HCT116 (cell line): ENCODE data around the gene NAA35. TPM values are rescaled to one million over a fixed set of nuclear protein-coding genes. Genes with fewer than 3 reads are reported as not detected.

ENCODE experiments used
- ATAC-seq: fragments of 200-7000 bp; cut with Tn5 transposase; 2 replicates; pipeline ENCODE4 v1.9.1; 2020; ENCODE audit warnings: mild to moderate bottlenecking, moderate library complexity
- BruUV-seq: library from RNA; stranded (reverse); fragments of 400-500 nt; replicated peaks from 2 replicates; lab custom pipeline; 2021; lab: Mats Ljungman, UMichigan
- CTCF ChIA-PET: fragments of 300-600 bp; sonication (Branson Sonifier 250); formaldehyde crosslinking; loops from one replicate; lab custom pipeline; 2021; ENCODE audit warnings: antibody characterized with exemption; lab: Charles Lee
- POLR2A ChIA-PET: fragments of 300-600, 350-600 bp; sonication (Branson Sonifier 250); formaldehyde crosslinking; loops from one replicate; lab custom pipeline; 2021; ENCODE audit warnings: antibody characterized with exemption; lab: Charles Lee
- RAD21 ChIA-PET, 2 experiments: fragments of 300-600 bp; sonication (Branson Sonifier 250); formaldehyde crosslinking; loops; one replicate each; lab custom pipeline; 2023; ENCODE audit warnings: low total read pairs in 2 of 2; ENCODE audit not compliant: uncharacterized antibody in 2 of 2, unreplicated experiment in 2 of 2, low non-redundant PET in 1 of 2; lab: Charles Lee
- DNase-seq: peaks from one replicate; pipeline ENCODE4 v3.0.0-alpha.2; 2010; ENCODE audit warnings: low read depth, low spot score
- H2AFZ ChIP-seq: fragments of 200-600 bp; shearing (Covaris generic), sonication (generic); 2 replicates; pipeline ENCODE4 v1.6.1; 2017; ENCODE audit warnings: low read depth, mixed run types, mixed read lengths, antibody characterized with exemption, low read length; ENCODE audit not compliant: poor library complexity, severe bottlenecking
- H3K27ac ChIP-seq: 2 replicates; pipeline ENCODE4 v1.5.1; 2012; ENCODE audit warnings: low read depth, low read length
- H3K27me3 ChIP-seq: fragments of 200-600 bp; sonication (generic); 2 replicates; pipeline ENCODE4 v1.6.1; 2016; ENCODE audit warnings: mixed run types, low read length, mixed read lengths; ENCODE audit not compliant: insufficient read depth
- H3K36me3 ChIP-seq, 2 experiments: fragments of 200-500 bp in 1 of 2; fragments of 200-600 bp in 1 of 2; sonication (Bioruptor generic) in 1 of 2; sonication (generic) in 1 of 2; 2 replicates each; pipeline versions ENCODE4 v1.5.1 to v1.6.1; 2014 to 2016; ENCODE audit warnings: low read length in 2 of 2, inconsistent platforms in 1 of 2, mixed read lengths in 1 of 2, mixed run types in 1 of 2; ENCODE audit not compliant: insufficient read depth in 2 of 2, control insufficient read depth in 1 of 2
- H3K4me1 ChIP-seq, 2 experiments: fragments of 200-600 bp in 1 of 2; sonication (generic) in 1 of 2; 2 replicates each; pipeline versions ENCODE4 v1.5.1 to v1.6.1; 2012 to 2017; ENCODE audit warnings: low read length in 2 of 2, inconsistent platforms in 1 of 2, mild to moderate bottlenecking in 1 of 2, mixed read lengths in 1 of 2, mixed run types in 1 of 2, moderate library complexity in 1 of 2; ENCODE audit not compliant: insufficient read depth in 2 of 2, control insufficient read depth in 1 of 2
- H3K4me2 ChIP-seq: fragments of 200-600 bp; sonication (generic); 2 replicates; pipeline ENCODE4 v1.6.1; 2017; ENCODE audit warnings: mixed run types, low read length, mixed read lengths
- H3K4me3 ChIP-seq, 2 experiments: fragments of 200-600 bp in 1 of 2; sonication (generic) in 1 of 2; replicated peaks in 1 of 2; 2 replicates each; pipeline ENCODE4 v1.5.1; 2011 to 2016; ENCODE audit warnings: low read length in 2 of 2, control low read depth in 1 of 2, low read depth in 1 of 2, mild to moderate bottlenecking in 1 of 2, mixed read lengths in 1 of 2, mixed run types in 1 of 2
- H3K79me2 ChIP-seq: fragments of 200-600 bp; sonication (generic); 2 replicates; pipeline ENCODE4 v1.6.1; 2017; ENCODE audit warnings: mild to moderate bottlenecking, mixed run types, low read length, moderate library complexity, mixed read lengths; ENCODE audit not compliant: insufficient read depth
- H3K9ac ChIP-seq: fragments of 200-600 bp; sonication (generic); 2 replicates; pipeline ENCODE4 v1.6.1; 2016; ENCODE audit warnings: low read length, mixed read lengths
- H3K9me2 ChIP-seq: fragments of 200-600 bp; sonication (generic), shearing (Covaris generic); 2 replicates; pipeline ENCODE4 v1.6.1; 2017; ENCODE audit warnings: mixed run types, mild to moderate bottlenecking, moderate library complexity; ENCODE audit not compliant: insufficient read depth
- H3K9me3 ChIP-seq, 2 experiments: fragments of 200-500 bp in 1 of 2; fragments of 200-600 bp in 1 of 2; sonication (Bioruptor generic) in 1 of 2; sonication (generic) in 1 of 2; 2 replicates each; pipeline ENCODE4 v1.6.1; 2014 to 2017; ENCODE audit warnings: low read length in 2 of 2, mixed read lengths in 2 of 2, inconsistent platforms in 1 of 2, low read depth in 1 of 2, mild to moderate bottlenecking in 1 of 2, mixed run types in 1 of 2, moderate library complexity in 1 of 2; ENCODE audit not compliant: control insufficient read depth in 1 of 2, insufficient read depth in 1 of 2
- H4K20me1 ChIP-seq: fragments of 200-600 bp; sonication (generic), shearing (Covaris generic); 2 replicates; pipeline ENCODE4 v1.6.1; 2017; ENCODE audit warnings: mixed run types, mild to moderate bottlenecking, moderate library complexity; ENCODE audit not compliant: insufficient read depth
- CBX3 ChIP-seq: IDR thresholded peaks from 2 replicates; pipeline ENCODE4 v1.6.1; 2012; ENCODE audit warnings: low read depth
- CEBPB ChIP-seq: IDR thresholded peaks from 2 replicates; pipeline ENCODE4 v1.6.1; 2012; ENCODE audit warnings: low read depth
- EZH2 ChIP-seq: fragments of 200-600 bp; sonication (generic); IDR thresholded peaks from 2 replicates; pipeline ENCODE4 v1.6.1; 2017; ENCODE audit warnings: antibody characterized with exemption, mixed run types
- EZH2phosphoT487 ChIP-seq: fragments of 200-600 bp; IDR thresholded peaks from 2 replicates; pipeline ENCODE4 v1.6.1; 2018; ENCODE audit warnings: antibody characterized with exemption, borderline replicate concordance
- POLR2A ChIP-seq: IDR thresholded peaks from 2 replicates; pipeline ENCODE4 v1.7.0; 2011; ENCODE audit warnings: borderline replicate concordance; ENCODE audit not compliant: insufficient read depth, insufficient read length; ENCODE audit errors: extremely low read depth
- SIN3A ChIP-seq: IDR thresholded peaks from 2 replicates; pipeline ENCODE4 v1.6.1; 2012; ENCODE audit warnings: low read depth
- SP1 ChIP-seq: IDR thresholded peaks from 2 replicates; pipeline ENCODE4 v1.6.1; 2012; ENCODE audit warnings: low read depth
- SRF ChIP-seq: IDR thresholded peaks from 2 replicates; pipeline ENCODE4 v1.6.1; 2012; ENCODE audit warnings: low read depth
- TCF7L2 ChIP-seq: IDR thresholded peaks from 2 replicates; pipeline ENCODE4 v1.7.0; 2011; ENCODE audit warnings: borderline replicate concordance, inconsistent platforms; ENCODE audit not compliant: insufficient read depth, insufficient read length; ENCODE audit errors: extremely low read depth
- ZNF274 ChIP-seq: fragments of 200-500 bp; sonication (Bioruptor generic); IDR thresholded peaks from 2 replicates; pipeline ENCODE4 v1.6.1; 2014; ENCODE audit warnings: mild to moderate bottlenecking, low read depth, low read length, inconsistent platforms
- intact Hi-C: fragments of 100-400 bp; cut with micrococcal nuclease; formaldehyde crosslinking; loops from 2 replicates; pipeline ENCODE4 v1.10.0; 2022
- total RNA-seq: library from RNA; stranded (reverse); gene quantifications from one replicate; pipeline ENCODE4 v1.2.1, GENCODE V29; 2021; ENCODE audit not compliant: unreplicated experiment
- TF ChIP-seq, protein P1 (sequence below), 3 experiments: fragments of 200-600 bp in 1 of 3; sonication (generic) in 1 of 3; IDR thresholded peaks in 2 of 3; conservative IDR thresholded peaks in 1 of 3; 2 replicates each; pipeline ENCODE4 v1.5.1; 2012 to 2017; ENCODE audit warnings: low read depth in 2 of 3, low read length in 2 of 3, antibody characterized with exemption in 1 of 3, borderline replicate concordance in 1 of 3, control low read depth in 1 of 3, mild to moderate bottlenecking in 1 of 3, mixed read lengths in 1 of 3, mixed run types in 1 of 3, moderate library complexity in 1 of 3; ENCODE audit not compliant: insufficient read depth in 1 of 3
- TF ChIP-seq, protein P2 (sequence below): IDR thresholded peaks from 2 replicates; pipeline ENCODE4 v1.6.1; 2012

The NAA35 gene
- total RNA-seq, 1 experiment from 2014 or later: 37.0 TPM

DNA sequence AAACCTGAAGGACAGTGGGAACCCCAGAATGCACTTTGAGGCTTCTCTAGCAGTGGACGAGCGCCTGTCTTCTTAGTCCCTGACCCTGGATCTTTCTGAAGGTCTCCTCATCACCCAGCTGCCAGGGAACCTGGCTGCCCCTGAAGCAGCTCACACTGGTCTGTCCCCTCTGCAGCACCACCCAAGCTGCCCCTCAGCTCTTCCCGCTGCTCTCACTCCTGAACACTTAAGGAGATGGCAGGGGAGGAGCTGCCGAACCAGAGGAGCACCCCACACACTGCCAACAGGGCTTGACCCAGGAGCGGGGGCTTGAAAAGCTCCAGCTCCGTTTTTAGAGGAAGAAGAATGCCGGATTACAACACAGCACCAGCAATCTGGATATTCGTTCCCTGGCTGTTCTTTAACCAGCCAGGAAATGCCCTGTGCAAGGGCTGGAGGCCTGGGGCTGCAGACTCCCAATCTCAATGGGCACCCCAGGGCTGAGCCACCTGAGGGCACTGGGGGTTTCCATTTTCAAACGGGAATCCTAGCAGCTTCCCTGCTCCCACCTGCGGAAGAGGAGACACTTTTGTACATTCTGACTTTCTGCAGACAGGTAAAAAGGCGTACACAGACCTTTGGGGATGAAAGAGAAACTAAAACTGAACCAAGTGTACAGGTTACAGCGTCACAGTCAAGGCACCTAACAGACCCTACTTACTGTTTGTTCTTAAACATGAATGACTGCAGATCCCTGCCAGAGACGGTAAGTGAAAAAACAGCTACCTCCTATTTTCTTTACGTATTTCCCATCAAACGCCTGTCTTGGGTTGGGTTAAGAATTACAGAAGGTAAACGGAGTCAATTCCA lies 122.1 kb downstream of the NAA35 start (continued):
- TF ChIP-seq SIN3A: no peak

DNA sequence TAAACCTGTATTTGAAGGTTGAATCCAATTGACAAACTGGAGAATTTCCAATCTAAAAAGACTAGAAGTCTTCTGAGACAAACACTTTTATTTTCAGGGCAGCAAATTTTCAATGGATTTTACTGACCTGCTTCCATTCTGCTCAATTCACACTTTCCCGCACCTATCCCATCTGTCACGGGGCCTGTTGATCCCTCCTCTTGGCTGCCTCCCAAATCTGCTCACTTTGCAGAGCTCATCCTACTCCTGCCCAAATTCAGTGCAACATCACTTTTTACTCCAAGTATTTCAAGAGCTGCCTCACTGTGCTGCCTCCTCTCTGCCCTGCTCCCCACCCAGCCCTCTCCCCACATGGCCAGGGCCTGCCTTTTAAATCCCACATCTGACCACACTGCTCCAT lies 123.3 kb downstream of the NAA35 start:
- DNase-seq (no peak), ATAC-seq (no peak)
- ChIA-PET RAD21 (no interaction called here), CTCF (no interaction called here), POLR2A (no interaction called here)
- Histone ChIP-seq H3K9ac (no peak overlapping the region), H4K20me1 (no peaks in the 10 kb centered on the region), H3K4me1 (no peaks in the 10 kb centered on the region), H3K27ac (no peak overlapping the region), H2AFZ (no peak overlapping the region), H3K4me2 (no peak overlapping the region), H3K79me2 (peaks cover 6% of the 10 kb centered on the region; the same call in 1 of the 2 replicates), H3K27me3 (no peaks in the 10 kb centered on the region), H3K4me3 (no peak overlapping the region), H3K9me2 (no peaks in the 10 kb centered on the region), H3K36me3 (no peaks in the 10 kb centered on the region), H3K9me3 (no peaks in the 10 kb centered on the region)
- no TSS peak for BruUV-seq
- intact Hi-C loops: no loop called here
- TF ChIP-seq SRF: no peak
- TF ChIP-seq CEBPB: no peak
- no peak for TF ChIP-seq CBX3
- no peak for TF ChIP-seq ZNF274
- no peak for TF ChIP-seq POLR2A
- TF ChIP-seq, protein P1, sequence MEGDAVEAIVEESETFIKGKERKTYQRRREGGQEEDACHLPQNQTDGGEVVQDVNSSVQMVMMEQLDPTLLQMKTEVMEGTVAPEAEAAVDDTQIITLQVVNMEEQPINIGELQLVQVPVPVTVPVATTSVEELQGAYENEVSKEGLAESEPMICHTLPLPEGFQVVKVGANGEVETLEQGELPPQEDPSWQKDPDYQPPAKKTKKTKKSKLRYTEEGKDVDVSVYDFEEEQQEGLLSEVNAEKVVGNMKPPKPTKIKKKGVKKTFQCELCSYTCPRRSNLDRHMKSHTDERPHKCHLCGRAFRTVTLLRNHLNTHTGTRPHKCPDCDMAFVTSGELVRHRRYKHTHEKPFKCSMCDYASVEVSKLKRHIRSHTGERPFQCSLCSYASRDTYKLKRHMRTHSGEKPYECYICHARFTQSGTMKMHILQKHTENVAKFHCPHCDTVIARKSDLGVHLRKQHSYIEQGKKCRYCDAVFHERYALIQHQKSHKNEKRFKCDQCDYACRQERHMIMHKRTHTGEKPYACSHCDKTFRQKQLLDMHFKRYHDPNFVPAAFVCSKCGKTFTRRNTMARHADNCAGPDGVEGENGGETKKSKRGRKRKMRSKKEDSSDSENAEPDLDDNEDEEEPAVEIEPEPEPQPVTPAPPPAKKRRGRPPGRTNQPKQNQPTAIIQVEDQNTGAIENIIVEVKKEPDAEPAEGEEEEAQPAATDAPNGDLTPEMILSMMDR (IDR thresholded peaks at IDR 0.05 in 2 of 3, conservative IDR thresholded peaks at IDR 0.05 in 1 of 3; ENCODE audit: borderline replicate concordance in 1 of 3, insufficient read depth in 1 of 3, low read depth in 2 of 3, low read length in 2 of 3): no peak
- TF ChIP-seq EZH2: no peak
- no peak for TF ChIP-seq TCF7L2
- TF ChIP-seq SP1: no peak
- no peak for TF ChIP-seq EZH2phosphoT487
- TF ChIP-seq, protein P2, sequence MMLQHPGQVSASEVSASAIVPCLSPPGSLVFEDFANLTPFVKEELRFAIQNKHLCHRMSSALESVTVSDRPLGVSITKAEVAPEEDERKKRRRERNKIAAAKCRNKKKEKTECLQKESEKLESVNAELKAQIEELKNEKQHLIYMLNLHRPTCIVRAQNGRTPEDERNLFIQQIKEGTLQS: no peak
